CD14-positive monocyte (primary cell): ENCODE results near the gene CCNI2. TPM values are rescaled to one million over a fixed set of nuclear protein-coding genes. Genes with fewer than 3 reads are reported as not detected.

Source experiments
- DNase-seq, 3 donors: peaks; one replicate each; pipeline ENCODE4 v3.0.0-alpha.2; 2011 to 2022
- H2AFZ ChIP-seq: 2 replicates; pipeline ENCODE4 v1.6.0; 2012; ENCODE audit warnings: mild to moderate bottlenecking, low read depth, low read length, inconsistent platforms; ENCODE audit not compliant: insufficient read depth, poor library complexity, severe bottlenecking
- H3K27ac ChIP-seq, 2 donors: 1 replicate in 1 of 2; 2 replicates in 1 of 2; pipeline ENCODE4 v1.5.1; 2012 to 2013; ENCODE audit warnings: low read length in 2 of 2, control low read depth in 1 of 2, inconsistent platforms in 1 of 2, low read depth in 1 of 2, mild to moderate bottlenecking in 1 of 2
- H3K27me3 ChIP-seq, 2 donors: one replicate each; pipeline versions ENCODE4 v1.6.0 to v1.6.1; 2011 to 2013; ENCODE audit warnings: low read length in 2 of 2; ENCODE audit not compliant: control insufficient read depth in 2 of 2, insufficient read depth in 2 of 2
- H3K36me3 ChIP-seq, 2 donors: replicated peaks in 1 of 2; 1 replicate in 1 of 2; 2 replicates in 1 of 2; pipeline versions ENCODE4 v1.5.1 to v1.6.1; 2012 to 2013; ENCODE audit warnings: low read length in 2 of 2, control low read depth in 1 of 2, inconsistent platforms in 1 of 2, mild to moderate bottlenecking in 1 of 2; ENCODE audit not compliant: insufficient read depth in 2 of 2, control insufficient read depth in 1 of 2
- H3K4me1 ChIP-seq, 2 donors: 1 replicate in 1 of 2; 2 replicates in 1 of 2; pipeline versions ENCODE4 v1.5.1 to v1.6.1; 2012 to 2013; ENCODE audit warnings: low read length in 2 of 2, control low read depth in 1 of 2, inconsistent platforms in 1 of 2, mild to moderate bottlenecking in 1 of 2, moderate library complexity in 1 of 2; ENCODE audit not compliant: insufficient read depth in 2 of 2, control insufficient read depth in 1 of 2
- H3K4me2 ChIP-seq: replicated peaks from 2 replicates; pipeline ENCODE3; 2012; ENCODE audit warnings: low read length, moderate library complexity, mild to moderate bottlenecking; ENCODE audit not compliant: poor library complexity, severe bottlenecking; ENCODE audit errors: extremely low read depth
- H3K4me3 ChIP-seq, 3 experiments: fragments of 200-600 bp in 1 of 3; sonication (generic) in 1 of 3; replicated peaks in 1 of 3; 1 replicate in 2 of 3; 2 replicates in 1 of 3; pipeline ENCODE4 v1.5.1; 2011 to 2013; ENCODE audit warnings: low read length in 3 of 3, mild to moderate bottlenecking in 3 of 3, control low read depth in 2 of 3, low read depth in 2 of 3, inconsistent platforms in 1 of 3, moderate library complexity in 1 of 3
- H3K79me2 ChIP-seq: 2 replicates; pipeline ENCODE4 v1.6.0; 2012; ENCODE audit warnings: mild to moderate bottlenecking, control low read depth, inconsistent platforms, low read length, moderate library complexity; ENCODE audit not compliant: insufficient read depth
- H3K9ac ChIP-seq: 2 replicates; pipeline ENCODE4 v1.6.0; 2017; ENCODE audit warnings: low read length, mild to moderate bottlenecking; ENCODE audit not compliant: insufficient read depth, poor library complexity, severe bottlenecking
- H3K9me3 ChIP-seq, 2 donors: replicated peaks in 1 of 2; 1 replicate in 1 of 2; 2 replicates in 1 of 2; pipeline versions ENCODE4 v1.5.1 to v1.6.1; 2012 to 2013; ENCODE audit warnings: low read length in 2 of 2, control low read depth in 1 of 2; ENCODE audit not compliant: control insufficient read depth in 1 of 2, insufficient read depth in 1 of 2
- H4K20me1 ChIP-seq: 2 replicates; pipeline ENCODE4 v1.6.0; 2012; ENCODE audit warnings: mild to moderate bottlenecking, low read length, control low read depth, moderate library complexity; ENCODE audit not compliant: insufficient read depth
- H3K27ac Mint-ChIP-seq, 7 donors: one replicate each; pipeline ENCODE4 v1.8.0; 2020; ENCODE audit warnings: mild to moderate bottlenecking in 7 of 7, mixed read lengths in 7 of 7, moderate library complexity in 6 of 7, inconsistent platforms in 2 of 7
- H3K27me3 Mint-ChIP-seq, 3 donors: one replicate each; pipeline ENCODE4 v1.8.0; 2021 to 2022; ENCODE audit warnings: low read depth in 3 of 3, mild to moderate bottlenecking in 3 of 3, mixed read lengths in 3 of 3, moderate library complexity in 3 of 3, inconsistent platforms in 1 of 3
- H3K36me3 Mint-ChIP-seq, 2 donors: one replicate each; pipeline ENCODE4 v1.8.0; 2020; ENCODE audit warnings: mixed read lengths in 2 of 2, inconsistent platforms in 1 of 2, mild to moderate bottlenecking in 1 of 2
- H3K4me1 Mint-ChIP-seq: one replicate; pipeline ENCODE4 v1.8.0; 2020; ENCODE audit warnings: mild to moderate bottlenecking, mixed read lengths
- H3K4me3 Mint-ChIP-seq, 2 donors: one replicate each; pipeline ENCODE4 v1.8.0; 2020; ENCODE audit warnings: mild to moderate bottlenecking in 2 of 2, mixed read lengths in 2 of 2, moderate library complexity in 1 of 2
- H3K9me3 Mint-ChIP-seq, 7 donors: one replicate each; pipeline ENCODE4 v1.8.0; 2020 to 2022; ENCODE audit warnings: mixed read lengths in 7 of 7, mild to moderate bottlenecking in 6 of 7, moderate library complexity in 6 of 7, inconsistent platforms in 2 of 7
- WGBS: methylation state at CpG from one replicate; pipeline ENCODE4 v1.1.5; 2013; ENCODE audit warnings: missing lambda C conversion rate; ENCODE audit not compliant: insufficient coverage; 5-methylcytosine and 5-hydroxymethylcytosine counted together
- intact Hi-C, 2 donors: fragments of 100-400 bp; cut with micrococcal nuclease; formaldehyde crosslinking; loops; one replicate each; pipeline versions ENCODE4 v1.15.0 to v1.15.1; 2023
- polyA plus RNA-seq, 3 donors: library from polyadenylated mRNA; depleted of rRNA in 1 of 3; unstranded in 2 of 3; stranded (reverse) in 1 of 3; fragments of 300-500 nt in 2 of 3; fragments of >200 nt in 1 of 3; fragmentation: Illumina TruSeq in 2 of 3; gene quantifications; 1 replicate in 2 of 3; 2 replicates in 1 of 3; pipeline ENCODE4 v1.2.3, GENCODE V29; 2012 to 2021
- TF ChIP-seq, protein P1 (sequence below): fragments of 200-600 bp; IDR thresholded peaks from one replicate; pipeline ENCODE4 v1.8.0; 2022; ENCODE audit warnings: antibody characterized with exemption, mild to moderate bottlenecking

The CCNI2 gene
- polyA plus RNA-seq, 3 donors, result 0.72 TPM; not detected in 2

DNA sequence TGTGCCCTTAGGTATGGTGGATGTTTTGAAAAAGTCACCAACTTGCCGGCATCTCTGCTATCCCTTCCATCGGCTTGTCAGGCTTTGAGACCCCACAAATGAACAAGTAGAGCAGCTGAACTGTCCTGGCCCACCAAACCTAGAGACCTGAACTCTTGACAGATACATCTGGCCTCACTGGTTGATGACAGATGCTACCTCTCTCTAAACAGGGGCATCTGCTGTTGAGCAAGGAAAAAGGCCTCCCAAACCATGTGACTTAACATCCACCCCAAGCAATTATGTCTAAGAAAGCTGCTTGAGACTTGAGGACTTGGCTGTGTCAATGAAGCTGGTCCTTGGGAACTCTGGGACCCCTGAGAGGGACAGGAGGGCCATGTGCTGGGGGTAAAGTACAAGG lies 2.3 kb downstream of the CCNI2 start:
- no CpG with 5 or more reads among the region's 2 CpGs for WGBS
- Histone ChIP-seq H3K4me1 (peaks cover 5 to 12% of the 10 kb centered on the region in 2 donors), H4K20me1 (no peaks in the 10 kb centered on the region), H3K9me3 (peaks cover 0 to 23% of the 10 kb centered on the region in 2 donors), H3K27ac (no peak overlapping the region), H3K27me3 (peaks cover 40 to 49% of the 10 kb centered on the region in 2 donors), H3K4me3 (no peak overlapping the region), H3K9ac (no peak overlapping the region), H3K79me2 (no peaks in the 10 kb centered on the region), H2AFZ (no peak overlapping the region), H3K4me2 (no peak overlapping the region), H3K36me3 (no peaks in the 10 kb centered on the region)
- H3K9me3 Mint-ChIP-seq, result peaks cover 0 to 11% (median 2%) of the 10 kb centered on the region in 7 donors
- intact Hi-C loops, result no loop called here
- peaks cover 48 to 66% (median 49%) of the 10 kb centered on the region in 3 donors for H3K27me3 Mint-ChIP-seq
- H3K36me3 Mint-ChIP-seq, result no peaks in the 10 kb centered on the region
- TF ChIP-seq, protein P1, sequence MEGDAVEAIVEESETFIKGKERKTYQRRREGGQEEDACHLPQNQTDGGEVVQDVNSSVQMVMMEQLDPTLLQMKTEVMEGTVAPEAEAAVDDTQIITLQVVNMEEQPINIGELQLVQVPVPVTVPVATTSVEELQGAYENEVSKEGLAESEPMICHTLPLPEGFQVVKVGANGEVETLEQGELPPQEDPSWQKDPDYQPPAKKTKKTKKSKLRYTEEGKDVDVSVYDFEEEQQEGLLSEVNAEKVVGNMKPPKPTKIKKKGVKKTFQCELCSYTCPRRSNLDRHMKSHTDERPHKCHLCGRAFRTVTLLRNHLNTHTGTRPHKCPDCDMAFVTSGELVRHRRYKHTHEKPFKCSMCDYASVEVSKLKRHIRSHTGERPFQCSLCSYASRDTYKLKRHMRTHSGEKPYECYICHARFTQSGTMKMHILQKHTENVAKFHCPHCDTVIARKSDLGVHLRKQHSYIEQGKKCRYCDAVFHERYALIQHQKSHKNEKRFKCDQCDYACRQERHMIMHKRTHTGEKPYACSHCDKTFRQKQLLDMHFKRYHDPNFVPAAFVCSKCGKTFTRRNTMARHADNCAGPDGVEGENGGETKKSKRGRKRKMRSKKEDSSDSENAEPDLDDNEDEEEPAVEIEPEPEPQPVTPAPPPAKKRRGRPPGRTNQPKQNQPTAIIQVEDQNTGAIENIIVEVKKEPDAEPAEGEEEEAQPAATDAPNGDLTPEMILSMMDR, result no peak
- peaks cover 2% of the 10 kb centered on the region for H3K4me1 Mint-ChIP-seq
- H3K27ac Mint-ChIP-seq, result no peak overlapping the region
- no peak for DNase-seq
- no peak overlapping the region for H3K4me3 Mint-ChIP-seq

DNA sequence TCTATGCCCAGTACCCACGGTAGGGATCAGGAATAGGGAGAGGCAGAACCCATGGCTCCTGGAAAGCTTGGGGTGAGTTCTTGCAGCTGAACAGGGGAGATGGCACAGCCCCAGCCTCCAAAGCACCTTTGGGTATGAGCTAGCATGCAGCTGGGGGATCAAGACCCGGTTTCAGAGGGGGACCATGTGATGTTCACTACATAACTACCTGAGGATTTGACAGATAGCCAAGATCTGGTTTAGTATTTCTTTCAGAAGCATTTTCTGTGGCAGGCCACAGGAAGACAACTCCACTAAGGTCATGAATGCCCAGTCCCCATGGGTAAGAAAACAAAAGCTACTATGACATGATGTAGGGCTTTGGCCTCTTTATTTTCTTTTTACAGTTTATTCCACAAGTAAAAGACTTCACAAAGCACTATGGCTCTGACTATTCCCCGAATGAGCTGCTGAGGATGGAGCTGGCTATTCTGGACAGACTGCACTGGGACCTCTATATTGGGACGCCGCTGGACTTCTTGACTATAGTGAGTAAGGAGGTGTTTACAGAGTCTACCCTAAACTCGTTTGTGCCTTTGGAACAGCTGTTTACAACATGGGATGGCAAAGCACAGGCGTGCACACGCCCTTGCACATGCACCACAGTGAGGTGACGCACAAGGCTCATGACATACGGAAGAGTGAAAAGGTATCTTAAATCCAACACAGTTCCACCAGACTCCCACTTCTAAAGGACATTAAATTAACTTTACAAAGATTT lies 3.4 kb downstream of the CCNI2 start:
- TF ChIP-seq, protein P1, result no peak
- DNase-seq, result no peak
- no peak overlapping the region for H3K4me3 Mint-ChIP-seq
- H2AFZ ChIP-seq, result no peak overlapping the region
- no peak overlapping the region for H3K4me3 ChIP-seq
- H3K27me3 Mint-ChIP-seq, result peaks cover 37 to 57% (median 38%) of the 10 kb centered on the region in 3 donors
- no peak overlapping the region for H3K27ac Mint-ChIP-seq
- H3K4me1 Mint-ChIP-seq, result peaks cover 2% of the 10 kb centered on the region
- no peaks in the 10 kb centered on the region for H3K79me2 ChIP-seq
- H3K4me1 ChIP-seq, result peaks cover 5 to 12% of the 10 kb centered on the region in 2 donors
- 90% methylated on average over 7 of the region's 10 CpGs for WGBS
- H3K27me3 ChIP-seq, result peaks cover 33 to 39% of the 10 kb centered on the region in 2 donors
- peaks cover 0 to 19% of the 10 kb centered on the region in 2 donors for H3K9me3 ChIP-seq
- peaks cover 0 to 11% (median 0%) of the 10 kb centered on the region in 7 donors for H3K9me3 Mint-ChIP-seq
- H3K4me2 ChIP-seq, result no peak overlapping the region
- H3K9ac ChIP-seq, result no peak overlapping the region
- H3K36me3 Mint-ChIP-seq, result no peaks in the 10 kb centered on the region
- H4K20me1 ChIP-seq, result no peaks in the 10 kb centered on the region
- H3K27ac ChIP-seq, result no peak overlapping the region
- H3K36me3 ChIP-seq, result no peaks in the 10 kb centered on the region
- intact Hi-C loops, result no loop called here
